Measurements from ENCODE around the gene ACTR10.

Gene ACTR10

GRCh38 chr14:58281969-58282368 is 82.0 kb downstream of the ACTR10 start:
- no peak for DNase-seq (ENCODE audit: low spot score)

- no peak for DNase-seq (ENCODE audit: low spot score)
Measured at GRCh38 chr14:58282925-58283593, 83.1 kb downstream of the ACTR10 start.

GRCh38 chr14:58283730-58284129 is 83.8 kb downstream of the ACTR10 start:
- no peak for DNase-seq (ENCODE audit: low spot score)

GRCh38 chr14:58285132-58285531 is 85.2 kb downstream of the ACTR10 start:
- no peak for DNase-seq (ENCODE audit: low spot score)
